GM04504 (cell line): ENCODE measurements around the gene ATP4B.
"Not testable (repeated sequence)": the region's sequence is repeated elsewhere in the genome, so short reads cannot be mapped to it uniquely, and the experiment has no call there.

Source experiments
- DNase-seq: peaks from one replicate; pipeline ENCODE4 v3.0.0-alpha.2; 2012; ENCODE audit warnings: low read depth

The ATP4B gene

GRCh38 chr13:113624235-113624587, 33.8 kb downstream of the ATP4B start:
- no peak for DNase-seq

- no peak for DNase-seq
These were observed 34.3 kb downstream of the ATP4B start for GRCh38 chr13:113623491-113624234.

GRCh38 chr13:113622791-113623490, 35.1 kb downstream of the ATP4B start:
- DNase-seq, result no peak

GRCh38 chr13:113621986-113622550, 35.9 kb downstream of the ATP4B start:
- DNase-seq, result not testable (repeated sequence)

GRCh38 chr13:113621498-113621897, 36.5 kb downstream of the ATP4B start:
- DNase-seq, result not testable (repeated sequence)

- DNase-seq, result no peak
These were observed 37.0 kb downstream of the ATP4B start for GRCh38 chr13:113621046-113621445.

GRCh38 chr13:113620036-113620796, 37.8 kb downstream of the ATP4B start:
- DNase-seq, result no peak

GRCh38 chr13:113618455-113618854, 39.5 kb downstream of the ATP4B start:
- no peak for DNase-seq

- no peak for DNase-seq
These were observed 40.0 kb downstream of the ATP4B start for GRCh38 chr13:113617961-113618360.

- DNase-seq, result no peak
These were observed 40.8 kb downstream of the ATP4B start for GRCh38 chr13:113616991-113617749.

GRCh38 chr13:113616281-113616906, 41.6 kb downstream of the ATP4B start:
- no peak for DNase-seq

GRCh38 chr13:113613789-113614379, 44.1 kb downstream of the ATP4B start:
- no peak for DNase-seq

GRCh38 chr13:113612607-113613006, 45.4 kb downstream of the ATP4B start:
- DNase-seq, result no peak

- DNase-seq, result no peak
These were observed 46.0 kb downstream of the ATP4B start for GRCh38 chr13:113611996-113612395.

- DNase-seq, result no peak
These were observed 47.7 kb downstream of the ATP4B start for GRCh38 chr13:113610266-113610665.

GRCh38 chr13:113609616-113610015, 48.4 kb downstream of the ATP4B start:
- no peak for DNase-seq

- no peak for DNase-seq
These were observed 48.9 kb downstream of the ATP4B start for GRCh38 chr13:113608967-113609533.

- DNase-seq, result no peak
These were observed 49.9 kb downstream of the ATP4B start for GRCh38 chr13:113607889-113608635.

- DNase-seq, result no peak
These were observed 50.7 kb downstream of the ATP4B start for GRCh38 chr13:113607056-113607888.
